ENCODE data around the gene TSC1. TPM values are rescaled to one million over a fixed set of nuclear protein-coding genes. Genes with fewer than 3 reads are reported as not detected.

TSC1 gene
- total RNA-seq, 1 donor from 2014 or later, result 42.6 TPM

DNA sequence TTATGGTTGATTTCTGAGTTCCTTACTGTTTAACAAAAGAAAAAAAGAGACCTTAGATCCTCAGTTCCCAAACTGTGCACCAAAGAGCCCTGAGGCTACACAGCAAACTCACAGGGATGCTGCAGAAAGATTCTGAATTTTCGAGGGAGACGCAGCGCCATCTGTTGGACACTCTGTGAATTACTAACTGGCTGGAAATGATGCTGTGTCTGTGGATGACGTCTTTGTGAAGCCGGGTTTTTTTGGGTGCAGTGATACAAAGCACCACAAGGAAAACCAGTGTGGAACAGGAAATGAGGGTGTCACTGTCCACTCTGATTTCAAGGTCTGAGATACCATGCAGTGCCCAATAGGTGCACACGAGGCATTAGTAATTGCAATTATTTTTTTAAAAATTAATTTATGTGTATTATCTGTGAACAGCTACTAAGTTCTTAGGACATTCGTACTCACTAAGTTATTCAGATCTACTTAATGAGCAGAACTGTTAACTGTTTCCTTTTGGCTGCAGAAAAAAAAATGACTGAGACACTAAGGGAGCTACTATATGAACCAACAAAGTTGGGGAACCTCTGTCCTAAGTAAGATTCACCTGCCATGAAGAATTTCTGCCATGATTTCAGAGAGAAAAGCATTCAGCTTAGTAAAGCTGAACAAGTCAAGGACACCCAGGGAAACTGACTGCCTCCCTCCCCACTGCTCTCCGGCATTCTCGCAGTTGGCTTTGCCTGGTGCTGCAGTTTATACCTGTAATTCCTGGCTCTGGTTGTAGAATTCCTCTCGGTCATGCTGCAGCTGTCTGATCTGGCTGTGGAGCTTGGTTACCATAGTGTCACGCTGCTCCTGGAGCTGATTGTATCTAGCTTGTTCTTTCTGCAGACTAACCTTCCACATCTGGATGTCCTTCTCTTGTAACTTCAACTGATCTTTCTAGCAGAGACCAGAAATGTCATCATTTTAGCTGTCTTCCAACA, 42.3 kb downstream of the TSC1 start:
- DNase-seq (ENCODE audit: missing footprints) (no peak), ATAC-seq (peak; percentile 59)
- intact Hi-C loops (cut with DNase I), result no loop called here

DNA sequence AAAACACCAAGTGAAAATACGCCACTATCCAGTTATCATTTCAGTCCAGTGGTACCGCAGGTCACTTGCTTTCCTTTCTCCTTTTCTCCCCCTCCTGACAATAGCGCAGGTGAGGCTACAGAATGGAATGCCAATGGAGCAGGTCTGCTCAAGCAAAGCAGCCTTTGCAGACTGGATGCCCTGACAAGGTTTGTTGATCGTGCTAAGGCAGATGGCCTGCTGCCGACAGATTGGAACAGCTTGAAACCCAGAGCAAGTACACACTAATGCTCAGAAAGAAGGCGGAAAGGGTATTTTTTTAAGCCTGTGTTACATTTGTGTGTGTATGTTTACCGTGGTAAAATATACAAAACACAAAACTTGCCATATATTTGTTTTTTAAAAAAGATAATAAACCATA, 46.4 kb downstream of the TSC1 start:
- ATAC-seq (no peak), DNase-seq (ENCODE audit: missing footprints) (no peak)
- intact Hi-C loops (cut with DNase I), result loop anchor here (10.0 kb wide), 1 partner anchor 73 kb away; no protein-coding TSS in a partner anchor

DNA sequence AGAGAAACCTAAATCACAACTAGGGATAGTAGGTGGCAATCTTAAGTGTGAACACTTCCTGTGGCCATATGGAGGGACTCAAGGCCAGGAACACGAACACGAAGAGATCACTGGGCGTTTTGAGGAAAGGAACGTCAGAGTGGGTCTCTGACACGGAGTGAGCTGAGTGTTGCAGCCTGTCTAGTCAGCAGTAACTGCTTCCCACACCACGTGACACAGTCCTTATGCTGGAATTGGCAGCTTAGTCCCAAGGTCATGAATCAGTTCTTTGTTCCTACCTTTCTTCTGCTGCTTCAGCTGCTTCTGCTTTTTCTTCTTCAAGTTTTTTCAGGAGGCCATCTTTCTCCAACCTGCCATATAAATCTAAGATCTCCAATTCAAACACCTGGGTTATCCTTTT, 47.5 kb downstream of the TSC1 start:
- intact Hi-C loops (cut with DNase I), result loop anchor here (10.0 kb wide), 1 partner anchor 72 kb away; no protein-coding TSS in a partner anchor
- DNase-seq (ENCODE audit: missing footprints) (no peak), ATAC-seq (peak; percentile 75)

DNA sequence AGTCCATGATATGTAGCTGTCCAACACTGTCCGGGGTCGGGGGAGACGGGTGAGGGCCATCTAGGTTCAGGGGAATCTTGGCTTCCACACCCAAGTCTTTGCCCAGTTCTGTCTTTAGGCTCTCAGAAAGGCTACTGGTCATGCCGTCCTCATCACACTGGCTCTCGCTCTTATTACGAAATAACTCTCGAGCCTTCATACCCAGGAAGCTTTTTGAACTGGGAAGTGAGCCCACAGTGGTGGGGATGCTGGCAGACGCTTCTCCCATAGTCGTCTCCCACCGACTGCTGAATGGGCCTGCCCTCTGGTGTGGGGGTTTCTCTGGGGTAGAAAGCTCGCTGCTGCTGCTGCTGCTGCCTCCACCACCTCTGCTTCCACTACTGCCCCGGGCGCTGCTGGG, 48.2 kb downstream of the TSC1 start:
- ATAC-seq, result no peak
- intact Hi-C loops (cut with DNase I), result loop anchor here (10.0 kb wide), 1 partner anchor 71 kb away; no protein-coding TSS in a partner anchor

DNA sequence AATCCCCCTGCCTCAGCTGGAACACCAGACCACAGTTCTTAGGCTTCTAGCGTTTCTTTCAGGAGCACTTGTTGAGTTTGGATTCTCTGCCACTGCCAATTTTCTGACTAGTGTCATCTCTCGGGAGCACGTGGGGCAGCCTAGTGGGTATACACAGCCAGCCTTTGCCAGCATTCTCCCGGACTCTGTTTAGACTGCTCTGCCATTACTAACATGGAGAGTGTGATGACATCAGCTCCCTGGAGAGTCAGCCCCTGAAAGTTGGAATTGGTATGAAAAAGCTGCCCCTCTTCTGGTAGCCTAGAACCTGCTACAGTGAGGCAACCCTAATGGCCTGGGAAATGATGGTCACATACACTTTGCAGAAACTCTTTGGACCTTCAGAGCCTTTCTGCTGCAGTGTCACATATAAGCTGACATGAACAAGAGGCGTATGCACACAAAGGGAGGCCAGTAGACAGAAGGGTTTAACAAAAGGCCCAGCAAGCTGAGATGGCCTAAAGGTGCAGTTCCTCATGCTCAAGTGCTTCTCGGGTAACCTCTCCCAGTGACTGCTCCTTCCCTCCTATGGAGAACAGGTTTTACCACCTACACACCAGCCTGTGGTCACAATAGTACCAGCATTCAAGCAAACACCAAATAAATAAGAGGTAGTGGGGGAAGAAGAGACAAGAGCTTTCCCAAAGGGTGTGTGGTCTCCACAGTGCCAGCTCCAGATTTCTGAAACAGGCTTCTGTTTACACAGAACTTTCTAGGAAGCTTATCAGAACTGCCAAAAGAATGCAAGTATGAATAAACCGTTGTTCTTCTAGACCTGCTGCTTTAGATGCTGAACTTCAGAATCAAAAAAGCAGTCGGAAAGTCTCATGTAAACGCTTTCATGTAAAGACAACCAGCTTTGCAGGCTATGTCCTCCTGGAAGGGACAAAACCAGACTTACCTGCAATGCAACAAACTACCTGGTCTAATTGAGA, 49.3 kb downstream of the TSC1 start:
- ATAC-seq (no peak), DNase-seq (ENCODE audit: missing footprints) (no peak)
- intact Hi-C loops (cut with DNase I), result loop anchor here (10.0 kb wide), 1 partner anchor 70 kb away; no protein-coding TSS in a partner anchor

More for the DNA sequence above, 48.2 kb downstream of the TSC1 start:
- DNase-seq (ENCODE audit: missing footprints), result no peak

DNA sequence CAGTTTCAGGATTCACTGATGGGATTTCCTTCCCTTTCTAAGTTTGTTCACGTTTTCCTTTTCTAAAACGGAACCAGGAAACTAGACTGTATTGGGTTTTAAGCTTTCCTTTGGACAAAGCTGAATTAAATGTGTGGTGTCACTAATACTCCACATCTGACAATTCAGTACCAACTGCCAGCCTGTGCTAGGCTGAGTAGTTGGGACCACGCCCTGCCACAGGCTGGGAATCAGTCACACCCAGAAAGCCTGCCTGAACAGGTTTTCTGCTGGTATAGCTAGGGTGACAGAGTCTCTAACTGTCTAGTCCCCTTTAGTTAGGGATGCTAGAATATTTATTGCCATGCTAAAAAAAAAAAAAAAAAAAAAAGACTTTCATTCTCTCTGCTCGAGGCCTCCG, 50.1 kb downstream of the TSC1 start:
- ATAC-seq, result no peak
- intact Hi-C loops (cut with DNase I), result loop anchor here (10.0 kb wide), 1 partner anchor 70 kb away; no protein-coding TSS in a partner anchor
- DNase-seq (ENCODE audit: missing footprints), result no peak

DNA sequence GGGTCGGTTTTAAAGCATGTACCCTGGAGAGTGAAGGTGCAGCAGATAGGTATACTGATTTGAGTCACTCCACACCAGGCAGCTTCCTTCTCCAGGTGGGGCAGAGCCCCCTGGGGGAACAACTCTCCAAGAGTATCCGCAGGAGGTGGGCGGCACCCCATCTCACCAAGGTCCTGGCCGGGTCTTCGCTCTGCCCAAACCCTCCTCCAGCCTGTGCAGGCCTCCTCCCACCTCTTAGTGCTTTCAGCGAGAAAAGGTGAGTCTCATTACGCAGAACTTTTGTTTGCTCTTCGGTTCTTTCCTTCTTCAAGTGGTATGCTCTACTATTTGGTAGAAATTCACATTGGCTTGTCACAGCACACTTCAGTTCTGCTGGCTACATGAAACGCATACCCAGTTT, 52.0 kb downstream of the TSC1 start:
- no peak for DNase-seq (ENCODE audit: missing footprints)
- intact Hi-C loops (cut with DNase I), result loop anchor here (10.0 kb wide), 1 partner anchor 68 kb away; no protein-coding TSS in a partner anchor
- ATAC-seq, result no peak

DNA sequence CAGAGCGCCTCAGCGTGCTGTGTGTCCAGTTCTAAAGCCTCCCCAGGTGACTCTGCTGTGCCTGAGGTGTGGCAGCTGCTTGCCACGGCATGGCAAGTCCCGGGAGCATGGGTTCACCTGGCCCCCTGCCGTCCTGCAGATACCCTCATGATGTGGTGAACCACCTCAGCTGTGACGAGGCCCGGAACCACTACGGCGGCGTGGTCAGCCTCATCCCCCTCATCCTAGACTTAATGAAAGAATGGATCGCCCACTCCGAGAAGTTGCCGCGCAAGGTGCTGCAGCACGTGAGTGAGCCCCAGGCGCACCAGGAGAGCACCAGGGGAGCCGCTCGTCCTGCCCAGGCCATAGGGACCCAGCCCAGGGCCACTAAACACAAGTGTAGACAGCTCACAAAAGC, 56.3 kb downstream of the TSC1 start:
- intact Hi-C loops (cut with DNase I), result no loop called here
- ATAC-seq (no peak), DNase-seq (ENCODE audit: missing footprints) (no peak)

DNA sequence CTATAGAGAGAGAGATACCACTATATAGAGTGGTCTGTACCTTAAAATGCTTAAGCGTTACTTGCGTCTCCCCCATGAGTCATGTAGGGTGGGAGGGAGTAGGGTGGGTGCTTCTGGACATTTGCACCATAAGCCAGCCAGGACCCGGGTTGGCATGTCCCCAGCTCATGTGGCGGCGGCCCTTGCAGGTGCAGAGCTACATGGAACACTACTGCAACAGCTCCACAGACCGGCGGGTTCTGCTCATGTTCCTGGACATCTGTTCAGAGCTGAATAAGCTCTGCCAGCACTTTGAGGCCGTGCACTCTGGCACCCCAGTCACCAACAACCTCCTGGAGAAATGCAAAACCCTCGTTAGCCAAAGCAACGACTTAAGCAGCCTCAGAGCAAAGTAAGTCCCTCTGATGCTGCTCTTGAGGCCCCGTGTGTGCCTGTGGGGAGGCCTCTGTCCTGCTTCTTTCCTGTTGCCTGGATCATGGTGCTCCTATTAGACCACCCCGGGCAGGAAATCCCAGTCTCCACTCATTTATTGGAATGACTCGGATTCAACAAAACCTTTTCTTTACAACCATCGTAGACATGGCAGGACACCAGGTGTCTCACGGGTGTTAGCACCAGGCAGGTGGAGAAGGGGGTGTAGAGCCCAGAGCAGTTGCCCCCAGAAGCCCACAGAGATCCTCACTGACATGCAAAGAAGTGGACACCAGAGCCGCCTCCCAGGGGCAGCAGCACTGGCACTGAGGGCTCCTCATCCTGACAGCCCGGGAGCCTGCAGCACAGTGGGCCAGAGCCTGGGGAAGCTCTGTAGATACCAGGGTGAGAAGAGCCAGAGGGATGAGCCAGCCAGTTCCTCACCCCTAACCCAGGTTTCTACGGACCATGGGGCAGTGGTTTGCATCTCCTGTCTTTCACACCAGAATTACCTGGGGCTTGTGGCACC, 57.0 kb downstream of the TSC1 start:
- DNase-seq (ENCODE audit: missing footprints) (no peak), ATAC-seq (no peak)
- intact Hi-C loops (cut with DNase I), result no loop called here

DNA sequence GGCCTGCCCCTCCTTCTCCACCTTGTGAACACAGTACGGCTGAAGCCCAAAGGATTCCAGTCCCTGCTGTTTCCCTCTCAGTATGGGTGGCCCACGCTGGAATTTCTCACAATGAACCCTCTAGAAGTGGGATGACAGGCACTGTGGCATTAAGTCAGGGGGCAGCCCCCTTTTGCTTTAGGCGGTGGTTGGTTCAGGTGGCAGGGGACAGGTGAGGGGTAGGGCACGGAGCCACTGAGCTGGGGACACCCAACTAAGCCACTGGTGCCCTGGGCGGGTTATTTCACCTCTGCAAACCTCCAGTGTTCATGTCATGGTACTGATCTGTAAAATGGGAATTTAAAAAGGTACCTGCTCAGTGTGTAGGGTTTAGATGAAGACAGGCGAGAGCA, 58.1 kb downstream of the TSC1 start:
- ATAC-seq, result no peak
- intact Hi-C loops (cut with DNase I), result no loop called here
- no peak for DNase-seq (ENCODE audit: missing footprints)

DNA sequence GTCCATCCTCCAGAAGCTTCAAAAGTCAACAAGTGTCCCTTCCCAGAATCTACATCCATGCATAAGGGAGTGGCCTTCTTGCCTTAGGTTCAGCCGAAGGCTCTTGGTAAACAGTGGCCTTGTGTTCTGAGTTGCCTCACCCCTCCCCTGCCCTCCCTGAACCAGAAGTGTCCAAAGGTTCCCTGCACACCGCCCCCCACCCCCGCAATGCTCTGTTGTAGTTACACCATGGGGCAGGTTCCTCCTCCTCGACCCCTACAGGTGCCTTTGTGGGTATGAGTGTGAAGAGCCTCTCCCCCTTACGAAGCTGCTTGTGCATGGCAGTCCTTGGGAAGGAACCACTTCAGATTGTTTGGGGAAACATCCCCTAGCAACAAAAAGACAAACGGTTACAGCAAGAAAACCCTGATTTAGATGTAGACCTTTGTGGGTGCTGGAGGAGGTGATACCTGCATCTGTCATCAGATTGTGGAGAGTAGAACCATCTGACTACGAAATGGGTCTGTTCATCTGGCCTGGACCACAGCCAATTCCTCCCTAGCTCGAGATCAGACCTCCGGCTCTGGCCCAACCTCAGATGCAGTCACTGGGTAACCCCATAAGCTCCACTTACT, 58.6 kb downstream of the TSC1 start:
- ATAC-seq, result no peak
- intact Hi-C loops (cut with DNase I), result no loop called here

DNA sequence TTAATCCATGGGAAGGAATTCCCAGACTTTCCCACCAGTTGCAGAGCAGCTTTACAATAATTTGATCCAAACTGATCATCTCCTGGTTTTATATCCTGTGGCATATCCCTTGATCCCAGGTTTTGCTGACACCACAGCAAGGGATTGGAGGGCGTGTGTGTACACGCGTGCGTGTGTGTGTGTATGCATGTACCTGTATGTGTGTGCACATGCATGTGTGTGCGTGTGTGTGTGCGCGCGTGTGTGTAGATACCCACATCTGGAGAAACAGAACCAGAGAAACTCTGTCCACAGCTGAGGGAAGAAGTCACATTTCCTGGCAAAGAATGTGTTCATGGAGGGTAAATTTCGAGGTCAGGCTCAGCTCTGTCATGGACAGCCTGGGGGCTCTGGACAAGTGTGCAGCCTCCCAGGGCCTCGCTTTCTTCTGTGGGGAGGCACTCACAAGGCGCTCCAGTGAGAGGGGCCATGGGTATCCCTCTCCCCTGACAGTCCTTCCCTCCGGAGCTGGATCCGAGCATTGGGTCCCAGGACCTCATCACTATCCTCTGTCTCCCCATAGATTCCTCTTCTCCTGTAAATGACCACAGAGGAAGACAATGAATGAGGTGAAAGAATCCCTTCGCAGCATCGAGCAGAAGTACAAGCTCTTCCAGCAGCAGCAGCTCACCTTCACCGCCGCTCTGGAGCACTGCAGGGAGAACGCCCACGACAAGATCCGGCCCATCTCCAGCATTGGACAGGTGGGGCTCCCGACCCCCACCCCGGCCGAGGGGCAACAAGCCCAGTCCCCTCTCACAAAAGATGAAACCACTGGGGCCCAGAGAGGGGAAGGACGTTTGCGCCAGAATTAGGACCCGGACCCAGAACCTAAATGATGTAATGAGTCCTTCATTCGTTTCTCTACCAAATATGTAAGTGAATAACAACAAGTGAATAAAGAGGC, 60.8 kb downstream of the TSC1 start:
- DNase-seq (ENCODE audit: missing footprints) (no peak), ATAC-seq (no peak)
- intact Hi-C loops (cut with DNase I), result no loop called here

More for the DNA sequence above, 58.6 kb downstream of the TSC1 start:
- no peak for DNase-seq (ENCODE audit: missing footprints)

DNA sequence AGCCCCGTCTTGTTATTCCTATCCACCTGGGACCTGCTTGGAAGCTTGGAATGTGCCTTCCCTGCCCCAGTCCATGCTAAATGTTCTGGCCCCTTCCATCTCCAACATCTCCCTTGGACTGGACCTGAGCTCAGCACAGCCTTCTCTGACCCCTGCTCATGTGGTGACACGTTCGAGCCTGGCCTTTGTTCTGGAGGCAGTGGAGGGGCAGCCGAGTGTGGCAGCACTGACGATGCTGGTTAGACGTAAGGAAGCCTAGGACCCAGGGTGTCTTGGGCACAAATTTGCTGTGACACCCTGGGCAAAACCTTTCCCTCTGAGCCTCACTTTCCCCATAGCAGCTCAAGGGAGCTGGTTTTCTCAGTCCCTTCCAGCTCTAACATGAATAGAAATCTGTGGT, 61.8 kb downstream of the TSC1 start:
- ATAC-seq (no peak), DNase-seq (ENCODE audit: missing footprints) (no peak)
- intact Hi-C loops (cut with DNase I), result no loop called here

DNA sequence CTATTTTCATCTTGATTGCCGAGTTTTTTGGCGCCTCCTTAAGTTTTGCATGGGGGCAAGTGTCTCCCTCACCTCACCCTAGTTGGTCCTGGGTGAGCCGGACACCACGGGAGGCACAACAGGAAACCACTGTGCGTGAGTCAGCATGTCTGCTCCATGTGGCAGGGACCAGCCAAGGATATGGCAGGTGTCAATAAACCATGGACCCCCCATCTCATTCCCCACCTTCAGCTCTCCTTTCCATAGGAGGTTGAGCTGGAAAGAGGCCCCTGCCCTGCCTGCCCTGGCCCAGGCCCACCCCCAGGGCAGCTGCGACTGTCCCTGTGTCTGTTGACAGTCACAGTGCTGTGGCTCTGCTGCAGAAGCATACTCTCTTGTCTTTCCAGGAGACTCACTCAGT, 62.6 kb downstream of the TSC1 start:
- ATAC-seq (no peak), DNase-seq (ENCODE audit: missing footprints) (no peak)
- intact Hi-C loops (cut with DNase I), result no loop called here

DNA sequence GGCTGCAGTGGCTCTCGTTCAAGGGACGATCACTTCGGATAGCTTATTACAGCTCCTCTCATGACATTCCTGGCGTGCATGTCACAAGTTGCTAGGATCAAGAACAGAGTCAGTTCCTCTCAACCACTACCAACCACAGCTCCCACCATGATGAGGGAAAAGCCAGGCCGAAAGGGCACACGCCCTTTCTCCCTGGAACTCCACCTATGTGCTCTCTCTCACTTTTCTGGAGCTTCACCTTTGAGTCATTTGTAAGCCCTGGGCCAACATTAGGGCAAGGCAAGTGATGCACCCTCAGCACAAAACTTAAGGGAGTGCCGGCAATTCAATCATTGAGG, 64.1 kb downstream of the TSC1 start:
- no peak for ATAC-seq
- no peak for DNase-seq (ENCODE audit: missing footprints)
- intact Hi-C loops (cut with DNase I), result no loop called here

DNA sequence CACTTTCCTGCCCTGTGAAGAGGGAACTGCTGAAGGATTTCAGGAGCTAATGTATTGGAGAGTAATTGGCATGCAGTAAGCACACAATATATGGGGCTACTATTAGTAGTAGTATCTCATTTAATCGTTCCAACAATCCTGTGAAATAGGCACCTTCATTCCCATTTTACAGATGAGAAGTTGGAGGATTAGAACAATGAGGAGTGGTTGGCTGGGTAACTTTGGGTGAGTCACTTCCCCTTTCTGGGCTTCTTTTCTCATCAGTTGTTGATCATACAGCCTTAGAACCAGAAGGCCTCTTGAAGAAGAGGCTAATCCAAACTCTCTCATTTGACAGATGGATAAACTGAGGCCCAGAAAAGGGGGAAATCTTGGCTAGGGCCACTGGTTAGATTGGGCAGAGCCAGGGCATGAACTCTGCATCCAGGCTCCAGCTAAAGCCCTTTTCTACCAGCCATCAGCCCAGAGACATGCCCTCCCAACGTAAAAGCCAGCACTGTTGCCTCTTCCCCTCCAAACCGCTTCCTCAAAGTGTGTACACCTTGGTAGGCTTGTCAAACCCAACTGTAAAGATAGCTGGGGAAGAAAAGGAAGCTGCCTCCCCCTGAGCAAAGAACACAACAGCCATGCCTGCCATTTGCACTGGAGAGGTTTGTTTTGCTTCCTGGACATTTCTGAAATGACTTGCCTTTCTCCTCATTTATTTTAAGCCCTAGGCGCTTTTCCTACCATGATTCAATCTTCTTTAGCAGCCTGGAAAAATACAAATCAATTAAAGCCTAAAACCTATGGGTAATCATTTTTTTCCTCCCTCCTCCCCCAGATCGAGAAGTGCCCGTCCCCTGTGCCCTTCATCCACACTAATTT, 64.7 kb downstream of the TSC1 start:
- DNase-seq (ENCODE audit: missing footprints), result no peak
- intact Hi-C loops (cut with DNase I), result no loop called here
- ATAC-seq, result no peak

All from Right ventricle myocardium inferior (tissue), 1 donor.